Kidney (tissue), 14 donors: Measurements from ENCODE around the gene VWA8. TPM values are rescaled to one million over a fixed set of nuclear protein-coding genes. Genes with fewer than 3 reads are reported as not detected.

ENCODE experiments used
- DNase-seq, 5 donors: peaks; one replicate each; pipeline ENCODE4 v3.0.0-alpha.2; 2013 to 2020
- FAIRE-seq: peaks from 2 replicates; lab custom pipeline; 2012; peaks lifted over from hg19 to GRCh38; lab: Jason Lieb, UNC
- H3K27ac ChIP-seq, 2 donors: one replicate each; pipeline ENCODE4 v1.7.0; 2013; ENCODE audit warnings: low read depth in 2 of 2, low read length in 2 of 2, inconsistent platforms in 1 of 2
- H3K27me3 ChIP-seq: one replicate; pipeline ENCODE4 v1.7.1; 2013; ENCODE audit warnings: low read length, inconsistent platforms; ENCODE audit not compliant: control insufficient read depth, insufficient read depth
- H3K36me3 ChIP-seq, 3 donors: one replicate each; pipeline versions ENCODE4 v1.7.0 to v1.7.1; 2013; ENCODE audit warnings: low read length in 3 of 3, control low read depth in 1 of 3, inconsistent platforms in 1 of 3; ENCODE audit not compliant: insufficient read depth in 3 of 3, control insufficient read depth in 2 of 3
- H3K4me1 ChIP-seq, 3 donors: one replicate each; pipeline versions ENCODE4 v1.7.0 to v1.7.1; 2013; ENCODE audit warnings: low read length in 3 of 3, inconsistent platforms in 1 of 3, low read depth in 1 of 3; ENCODE audit not compliant: control insufficient read depth in 2 of 3, insufficient read depth in 2 of 3
- H3K4me3 ChIP-seq, 3 donors: one replicate each; pipeline versions ENCODE4 v1.7.0 to v1.8.1; 2013; ENCODE audit warnings: low read length in 3 of 3, control low read depth in 1 of 3, inconsistent platforms in 1 of 3
- H3K9ac ChIP-seq, 3 donors: one replicate each; pipeline versions ENCODE4 v1.7.0 to v1.7.1; 2013; ENCODE audit warnings: low read length in 3 of 3, control low read depth in 1 of 3, inconsistent platforms in 1 of 3
- H3K9me3 ChIP-seq, 3 donors: one replicate each; pipeline versions ENCODE4 v1.7.0 to v1.7.1; 2013; ENCODE audit warnings: low read length in 3 of 3, control low read depth in 1 of 3, inconsistent platforms in 1 of 3; ENCODE audit not compliant: control insufficient read depth in 2 of 3, insufficient read depth in 1 of 3
- intact Hi-C: fragments of 100-400 bp; cut with DNase I; formaldehyde crosslinking; loops from one replicate; pipeline ENCODE4 v1.11.1; 2022
- polyA plus RNA-seq: library from polyadenylated mRNA; stranded (reverse); fragments of 350-450 nt; fragmentation: Illumina TruSeq; extraction: RNeasy Lipid Tissue Mini Kit (QIAGEN cat#74804); gene quantifications from one replicate; pipeline ENCODE4 v1.2.3, GENCODE V29; 2014; ENCODE audit warnings: low read depth, low replicate concordance; ENCODE audit not compliant: insufficient read depth
- total RNA-seq: library from RNA; stranded (reverse); fragmentation: NEBNext Ultra II Directional; extraction: Animal tissue kit (Norgen Biotek cat#: 25700); gene quantifications from one replicate; pipeline ENCODE4 v1.2.1, GENCODE V29; 2021
- TF ChIP-seq, protein P1 (sequence below): IDR thresholded peaks from 3 replicates; pipeline ENCODE4 v1.5.1; 2012; ENCODE audit warnings: mild to moderate bottlenecking, moderate library complexity, borderline replicate concordance; ENCODE audit not compliant: insufficient read depth; ENCODE audit errors: extremely low read depth
- donor health status: control.
- donor health status: control.
- donor health status: control.
- donor health status: control.
- donor health status: control.
- donor health status: DM: yes; HTN: yes; CAD: no.
- donor health status: Normal renal cell carcinoma (clear cell type).

Gene VWA8
- total and polyA plus RNA-seq, 2 donors from 2014 or later: 6.4 to 21.3 TPM

DNA sequence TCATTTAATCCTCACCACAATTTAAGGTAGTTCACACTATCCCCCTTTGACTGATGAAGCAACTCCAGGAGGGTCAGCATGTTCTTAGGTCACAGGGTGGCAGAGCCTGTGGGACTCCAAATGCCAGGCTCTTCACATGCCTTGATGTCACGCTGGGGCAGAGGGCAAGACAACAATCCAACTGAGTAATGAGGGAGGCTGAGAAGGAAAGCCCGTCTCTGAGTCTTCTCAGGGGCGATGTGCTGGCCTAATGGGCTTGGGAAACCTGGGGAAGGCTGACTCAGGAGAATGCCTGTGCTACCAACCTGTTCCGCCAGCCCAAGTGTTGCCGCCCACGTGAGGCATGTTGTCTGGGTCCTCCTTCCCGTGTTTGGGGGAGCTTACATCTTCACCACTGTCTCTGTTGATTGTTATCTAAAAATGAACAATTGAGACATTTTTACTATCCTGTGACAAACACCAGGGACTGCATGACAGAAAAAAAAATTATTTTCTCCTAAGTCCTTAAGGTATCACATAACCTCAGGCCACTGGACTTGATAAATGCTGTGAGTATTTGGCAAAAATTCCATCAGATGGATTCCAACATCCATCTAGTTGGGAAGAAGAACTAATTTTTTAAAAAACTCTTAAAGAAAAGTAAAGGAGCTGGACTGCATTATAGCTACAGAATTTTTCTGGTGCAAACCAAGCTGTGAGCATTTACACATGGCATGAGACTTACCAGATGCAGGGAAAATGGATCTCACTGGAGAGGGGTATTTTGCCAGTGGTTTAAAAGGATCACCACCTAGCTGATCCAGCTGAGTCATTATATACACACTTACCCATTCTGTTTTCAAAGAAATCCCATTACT lies 346.0 kb downstream of the VWA8 start:
- TF ChIP-seq, protein P1, sequence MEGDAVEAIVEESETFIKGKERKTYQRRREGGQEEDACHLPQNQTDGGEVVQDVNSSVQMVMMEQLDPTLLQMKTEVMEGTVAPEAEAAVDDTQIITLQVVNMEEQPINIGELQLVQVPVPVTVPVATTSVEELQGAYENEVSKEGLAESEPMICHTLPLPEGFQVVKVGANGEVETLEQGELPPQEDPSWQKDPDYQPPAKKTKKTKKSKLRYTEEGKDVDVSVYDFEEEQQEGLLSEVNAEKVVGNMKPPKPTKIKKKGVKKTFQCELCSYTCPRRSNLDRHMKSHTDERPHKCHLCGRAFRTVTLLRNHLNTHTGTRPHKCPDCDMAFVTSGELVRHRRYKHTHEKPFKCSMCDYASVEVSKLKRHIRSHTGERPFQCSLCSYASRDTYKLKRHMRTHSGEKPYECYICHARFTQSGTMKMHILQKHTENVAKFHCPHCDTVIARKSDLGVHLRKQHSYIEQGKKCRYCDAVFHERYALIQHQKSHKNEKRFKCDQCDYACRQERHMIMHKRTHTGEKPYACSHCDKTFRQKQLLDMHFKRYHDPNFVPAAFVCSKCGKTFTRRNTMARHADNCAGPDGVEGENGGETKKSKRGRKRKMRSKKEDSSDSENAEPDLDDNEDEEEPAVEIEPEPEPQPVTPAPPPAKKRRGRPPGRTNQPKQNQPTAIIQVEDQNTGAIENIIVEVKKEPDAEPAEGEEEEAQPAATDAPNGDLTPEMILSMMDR: no peak
- FAIRE-seq (no peak), DNase-seq (peak in 3 of 5 donors; percentile 27 to 40 (median 38))
- Histone ChIP-seq H3K9ac (no peak overlapping the region), H3K4me3 (no peak overlapping the region), H3K9me3 (no peaks in the 10 kb centered on the region), H3K4me1 (peaks cover 0 to 5% (median 0%) of the 10 kb centered on the region in 3 donors), H3K36me3 (peaks cover 0 to 20% (median 0%) of the 10 kb centered on the region in 3 donors), H3K27ac (peak overlapping the region; percentile 46 to 56), H3K27me3 (no peaks in the 10 kb centered on the region)
- intact Hi-C loops: no loop called here

DNA sequence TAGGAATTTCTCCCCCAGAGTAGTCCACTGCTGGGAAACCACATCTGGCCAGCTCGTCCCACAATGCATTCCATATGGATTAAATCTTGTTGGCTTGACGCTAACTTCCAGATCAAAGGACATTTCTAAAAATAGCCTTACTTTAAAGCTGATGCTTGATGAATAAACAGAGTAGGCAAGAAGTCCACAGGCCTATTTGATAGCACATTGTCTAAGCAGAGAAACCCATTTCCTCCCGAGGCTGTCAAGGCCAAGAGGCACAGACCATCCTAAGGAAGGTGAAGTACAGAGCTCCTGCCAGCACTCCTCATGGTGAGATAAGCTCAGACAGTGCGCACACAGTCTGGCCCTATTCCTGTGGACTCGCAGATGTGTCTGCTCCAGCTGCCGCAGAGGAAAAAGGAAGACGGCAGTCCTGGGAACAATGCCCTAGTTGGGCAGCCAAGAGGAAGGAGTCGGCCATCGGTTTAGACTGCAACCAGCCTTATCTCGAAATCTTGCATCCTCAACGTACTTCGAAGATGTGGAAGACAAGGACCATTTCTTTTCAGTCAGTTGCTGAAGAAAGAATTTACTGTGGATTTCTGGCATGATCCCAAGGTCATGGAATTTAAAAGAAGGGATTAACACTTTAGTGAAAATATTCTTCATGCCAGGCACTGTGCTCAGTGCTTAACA lies 346.8 kb downstream of the VWA8 start:
- peak overlapping the region; percentile 46 to 68 for H3K27ac ChIP-seq
- no peaks in the 10 kb centered on the region for H3K9me3 ChIP-seq
- H3K4me1 ChIP-seq: peaks cover 0 to 5% (median 0%) of the 10 kb centered on the region in 3 donors
- TF ChIP-seq, protein P1: no peak
- DNase-seq (peak in 4 of 5 donors; percentile 17 to 78 (median 48)), FAIRE-seq (no peak)
- peaks cover 0 to 23% (median 0%) of the 10 kb centered on the region in 3 donors for H3K36me3 ChIP-seq
- no peak overlapping the region for H3K9ac ChIP-seq
- intact Hi-C loops: no loop called here
- no peak overlapping the region for H3K4me3 ChIP-seq
- no peaks in the 10 kb centered on the region for H3K27me3 ChIP-seq

DNA sequence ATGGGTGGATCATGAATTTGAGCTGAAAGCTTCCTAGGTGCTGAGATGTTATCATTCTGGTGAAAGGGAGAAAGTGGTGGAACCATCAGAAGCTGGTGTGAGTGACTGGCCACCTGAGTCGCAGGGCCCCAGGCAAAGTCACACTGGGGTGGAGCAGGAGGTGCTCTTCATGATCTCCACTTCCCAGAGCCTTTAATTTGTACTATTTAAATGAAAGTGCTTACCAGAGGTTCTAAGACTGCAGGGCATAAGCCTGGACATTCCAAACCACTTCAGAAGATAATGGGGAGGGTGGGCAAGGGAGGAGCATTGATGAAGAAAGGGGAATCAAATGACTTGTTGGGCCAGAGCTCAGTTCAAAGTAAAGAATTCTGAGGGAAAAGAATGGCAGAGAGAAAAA lies 347.4 kb downstream of the VWA8 start:
- FAIRE-seq (no peak), DNase-seq (no peak)
- Histone ChIP-seq H3K4me3 (no peak overlapping the region), H3K9ac (no peak overlapping the region), H3K27me3 (no peaks in the 10 kb centered on the region), H3K9me3 (no peaks in the 10 kb centered on the region), H3K27ac (peak overlapping the region in 1 of 2 donors; percentile 68), H3K4me1 (peaks cover 0 to 5% (median 0%) of the 10 kb centered on the region in 3 donors), H3K36me3 (peaks cover 0 to 25% (median 0%) of the 10 kb centered on the region in 3 donors)
- intact Hi-C loops: no loop called here
- TF ChIP-seq, protein P1: no peak
